Calu3 (cell line): ENCODE measurements around the gene MRGPRF. TPM values are rescaled to one million over a fixed set of nuclear protein-coding genes. Genes with fewer than 3 reads are reported as not detected.

Source experiments
- BruUV-seq: library from RNA; stranded (reverse); fragments of 400-500 nt; replicated peaks from 2 replicates; lab custom pipeline; 2021; lab: Mats Ljungman, UMichigan
- CTCF ChIA-PET: fragments of 300-600 bp; sonication (Branson Sonifier 250); formaldehyde crosslinking; loops from one replicate; lab custom pipeline; 2022; ENCODE audit warnings: antibody characterized with exemption; lab: Charles Lee
- DNase-seq: peaks from one replicate; pipeline ENCODE4 v3.0.0; 2022
- H3K27ac Mint-ChIP-seq: one replicate; pipeline ENCODE4 v1.8.0; 2022; ENCODE audit warnings: mixed read lengths; ENCODE audit not compliant: unreplicated experiment
- H3K27me3 Mint-ChIP-seq: one replicate; pipeline ENCODE4 v1.8.0; 2022; ENCODE audit warnings: mixed read lengths; ENCODE audit not compliant: unreplicated experiment
- H3K36me3 Mint-ChIP-seq: one replicate; pipeline ENCODE4 v1.8.0; 2022; ENCODE audit warnings: mild to moderate bottlenecking, moderate library complexity, mixed read lengths; ENCODE audit not compliant: insufficient read depth, unreplicated experiment
- H3K4me1 Mint-ChIP-seq: one replicate; pipeline ENCODE4 v1.8.0; 2022; ENCODE audit warnings: mild to moderate bottlenecking, low read depth, mixed read lengths; ENCODE audit not compliant: unreplicated experiment
- H3K4me3 Mint-ChIP-seq: one replicate; pipeline ENCODE4 v1.8.0; 2022; ENCODE audit warnings: mild to moderate bottlenecking, low read depth, moderate library complexity, mixed read lengths; ENCODE audit not compliant: unreplicated experiment
- H3K9me3 Mint-ChIP-seq: one replicate; pipeline ENCODE4 v1.8.0; 2022; ENCODE audit warnings: low read depth, mixed read lengths; ENCODE audit not compliant: unreplicated experiment
- intact Hi-C: fragments of 100-400 bp; cut with micrococcal nuclease; formaldehyde crosslinking; loops from one replicate; pipeline ENCODE4 v1.10.0; 2022; ENCODE audit not compliant: unreplicated experiment
- total RNA-seq: library from RNA; stranded (reverse); gene quantifications from 2 replicates; pipeline ENCODE4 v1.2.3, GENCODE V29; 2022
- TF ChIP-seq, protein P1 (sequence below): fragments of 200-600 bp; IDR thresholded peaks from one replicate; pipeline ENCODE4 v1.8.0; 2022; ENCODE audit warnings: antibody characterized with exemption; ENCODE audit not compliant: unreplicated experiment

MRGPRF gene
- total RNA-seq, 1 experiment from 2014 or later = 0.14 TPM

- Mint-ChIP-seq H3K27ac (no peak overlapping the region), H3K4me1 (no peaks in the 10 kb centered on the region), H3K4me3 (no peak overlapping the region), H3K27me3 (peaks cover 32% of the 10 kb centered on the region), H3K9me3 (no peaks in the 10 kb centered on the region), H3K36me3 (no peaks in the 10 kb centered on the region)
- TF ChIP-seq, protein P1, sequence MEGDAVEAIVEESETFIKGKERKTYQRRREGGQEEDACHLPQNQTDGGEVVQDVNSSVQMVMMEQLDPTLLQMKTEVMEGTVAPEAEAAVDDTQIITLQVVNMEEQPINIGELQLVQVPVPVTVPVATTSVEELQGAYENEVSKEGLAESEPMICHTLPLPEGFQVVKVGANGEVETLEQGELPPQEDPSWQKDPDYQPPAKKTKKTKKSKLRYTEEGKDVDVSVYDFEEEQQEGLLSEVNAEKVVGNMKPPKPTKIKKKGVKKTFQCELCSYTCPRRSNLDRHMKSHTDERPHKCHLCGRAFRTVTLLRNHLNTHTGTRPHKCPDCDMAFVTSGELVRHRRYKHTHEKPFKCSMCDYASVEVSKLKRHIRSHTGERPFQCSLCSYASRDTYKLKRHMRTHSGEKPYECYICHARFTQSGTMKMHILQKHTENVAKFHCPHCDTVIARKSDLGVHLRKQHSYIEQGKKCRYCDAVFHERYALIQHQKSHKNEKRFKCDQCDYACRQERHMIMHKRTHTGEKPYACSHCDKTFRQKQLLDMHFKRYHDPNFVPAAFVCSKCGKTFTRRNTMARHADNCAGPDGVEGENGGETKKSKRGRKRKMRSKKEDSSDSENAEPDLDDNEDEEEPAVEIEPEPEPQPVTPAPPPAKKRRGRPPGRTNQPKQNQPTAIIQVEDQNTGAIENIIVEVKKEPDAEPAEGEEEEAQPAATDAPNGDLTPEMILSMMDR = no peak
- no peak for DNase-seq
- CTCF ChIA-PET = interaction anchor here (0.6 kb wide), 1 partner anchor 62 kb away, joined by 3 read pairs; no protein-coding TSS in a partner anchor
- intact Hi-C loops = no loop called here
- no TSS peak for BruUV-seq
Measured at GRCh38 chr11:68960294-68961071, 52.6 kb downstream of the MRGPRF start.

DNA sequence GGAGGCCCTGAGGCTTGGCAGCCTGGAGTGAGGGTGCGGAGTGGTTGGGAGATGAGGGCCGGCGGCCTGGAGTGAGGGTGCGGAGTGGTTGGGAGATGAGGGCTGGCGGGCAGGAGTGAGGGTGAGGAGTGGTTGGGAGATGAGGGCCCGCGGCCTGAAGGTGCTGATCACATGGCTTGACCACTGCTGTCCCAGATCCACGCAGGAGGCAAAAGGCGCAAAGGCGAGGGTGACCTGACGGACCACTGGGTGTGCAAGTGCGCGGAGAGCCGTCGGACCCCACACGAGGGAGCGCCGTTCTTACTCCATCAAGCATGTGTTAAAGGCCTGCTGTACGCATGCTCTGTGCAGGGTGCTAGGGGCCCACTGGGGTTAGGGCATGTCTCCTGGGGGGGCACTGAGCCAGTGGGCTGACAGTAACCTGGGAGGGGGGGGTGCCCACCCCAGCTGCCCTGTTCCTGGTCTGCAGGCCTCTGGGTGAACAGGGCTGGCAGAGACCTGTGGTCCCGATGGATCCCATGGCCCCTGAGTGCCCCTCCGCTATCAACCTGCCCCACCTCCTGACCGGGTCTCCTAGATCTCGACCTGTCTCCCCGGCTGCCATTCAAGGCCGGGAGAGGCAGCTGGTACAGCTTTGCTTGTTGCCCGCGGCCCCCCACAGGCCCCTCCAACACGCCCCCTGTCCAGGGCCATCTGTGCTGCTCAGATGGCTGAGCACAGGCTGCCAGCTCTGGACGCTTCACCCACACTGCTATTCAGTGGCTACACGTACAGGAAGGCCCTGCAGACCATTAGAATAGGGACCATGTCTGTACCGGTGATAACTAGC is 53.4 kb downstream of the MRGPRF start:
- intact Hi-C loops = no loop called here
- H3K36me3 Mint-ChIP-seq = no peaks in the 10 kb centered on the region
- no peak overlapping the region for H3K27ac Mint-ChIP-seq
- H3K27me3 Mint-ChIP-seq = peaks cover 30% of the 10 kb centered on the region
- H3K9me3 Mint-ChIP-seq = no peaks in the 10 kb centered on the region
- TF ChIP-seq, protein P1 = no peak
- DNase-seq = no peak
- no peak overlapping the region for H3K4me3 Mint-ChIP-seq
- no peaks in the 10 kb centered on the region for H3K4me1 Mint-ChIP-seq
- BruUV-seq = no TSS peak
- CTCF ChIA-PET = interaction anchor here (0.6 kb wide), 1 partner anchor 63 kb away, joined by 3 read pairs; no protein-coding TSS in a partner anchor

DNA sequence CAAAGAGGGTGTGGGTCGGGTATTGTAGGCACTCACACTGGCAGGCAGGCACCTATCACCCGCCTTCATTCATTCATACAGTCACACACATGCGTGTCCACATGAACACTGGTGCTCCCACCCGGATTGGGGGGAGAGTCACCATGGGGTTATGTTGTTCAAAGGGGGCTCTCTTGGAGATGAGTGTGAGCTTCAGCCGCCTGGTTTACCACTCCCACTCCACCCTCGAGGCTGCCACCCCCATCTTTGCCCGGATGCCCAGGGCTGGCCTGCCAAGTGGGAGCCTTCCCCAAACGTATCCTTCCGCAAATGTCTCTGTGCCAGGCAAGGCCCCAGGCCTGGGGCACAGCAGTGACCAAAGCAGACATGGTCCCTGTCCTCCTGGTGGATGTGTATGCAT is 54.8 kb downstream of the MRGPRF start:
- Mint-ChIP-seq H3K27ac (no peak overlapping the region), H3K4me3 (no peak overlapping the region), H3K9me3 (no peaks in the 10 kb centered on the region), H3K4me1 (no peaks in the 10 kb centered on the region), H3K27me3 (peaks cover 18% of the 10 kb centered on the region), H3K36me3 (no peaks in the 10 kb centered on the region)
- intact Hi-C loops = no loop called here
- no TSS peak for BruUV-seq
- DNase-seq = no peak
- TF ChIP-seq, protein P1 = no peak
- CTCF ChIA-PET = interaction anchor here (1.2 kb wide), 1 partner anchor 79 kb away, joined by 3 read pairs; no protein-coding TSS in a partner anchor

GRCh38 chr11:68956547-68957254 is 56.3 kb downstream of the MRGPRF start:
- H3K9me3 Mint-ChIP-seq = no peaks in the 10 kb centered on the region
- intact Hi-C loops = no loop called here
- no peaks in the 10 kb centered on the region for H3K36me3 Mint-ChIP-seq
- DNase-seq = no peak
- BruUV-seq = no TSS peak
- no peaks in the 10 kb centered on the region for H3K4me1 Mint-ChIP-seq
- peaks cover 9% of the 10 kb centered on the region for H3K27me3 Mint-ChIP-seq
- TF ChIP-seq, protein P1 = no peak
- H3K4me3 Mint-ChIP-seq = no peak overlapping the region
- H3K27ac Mint-ChIP-seq = no peak overlapping the region
- CTCF ChIA-PET = no interaction called here
